Activated CD8-positive, alpha-beta memory T cell treated with anti-CD3 and anti-CD28 coated beads, Interleukin-2, amount 50 U/mL, for 1 hour (primary cell): ENCODE measurements around the gene MEGF9.

ENCODE experiments used
- DNase-seq: peaks from one replicate; pipeline ENCODE4 v3.0.0-alpha.2; 2020; ENCODE audit errors: extremely low read depth

MEGF9 gene

GRCh38 chr9:120622790-120623189, 91.5 kb downstream of the MEGF9 start:
- DNase-seq, result no peak

- no peak for DNase-seq
Measured at GRCh38 chr9:120621941-120622340, 92.3 kb downstream of the MEGF9 start.

- DNase-seq, result peak; percentile 4
Measured at GRCh38 chr9:120619751-120620655, 94.3 kb downstream of the MEGF9 start.

DNA sequence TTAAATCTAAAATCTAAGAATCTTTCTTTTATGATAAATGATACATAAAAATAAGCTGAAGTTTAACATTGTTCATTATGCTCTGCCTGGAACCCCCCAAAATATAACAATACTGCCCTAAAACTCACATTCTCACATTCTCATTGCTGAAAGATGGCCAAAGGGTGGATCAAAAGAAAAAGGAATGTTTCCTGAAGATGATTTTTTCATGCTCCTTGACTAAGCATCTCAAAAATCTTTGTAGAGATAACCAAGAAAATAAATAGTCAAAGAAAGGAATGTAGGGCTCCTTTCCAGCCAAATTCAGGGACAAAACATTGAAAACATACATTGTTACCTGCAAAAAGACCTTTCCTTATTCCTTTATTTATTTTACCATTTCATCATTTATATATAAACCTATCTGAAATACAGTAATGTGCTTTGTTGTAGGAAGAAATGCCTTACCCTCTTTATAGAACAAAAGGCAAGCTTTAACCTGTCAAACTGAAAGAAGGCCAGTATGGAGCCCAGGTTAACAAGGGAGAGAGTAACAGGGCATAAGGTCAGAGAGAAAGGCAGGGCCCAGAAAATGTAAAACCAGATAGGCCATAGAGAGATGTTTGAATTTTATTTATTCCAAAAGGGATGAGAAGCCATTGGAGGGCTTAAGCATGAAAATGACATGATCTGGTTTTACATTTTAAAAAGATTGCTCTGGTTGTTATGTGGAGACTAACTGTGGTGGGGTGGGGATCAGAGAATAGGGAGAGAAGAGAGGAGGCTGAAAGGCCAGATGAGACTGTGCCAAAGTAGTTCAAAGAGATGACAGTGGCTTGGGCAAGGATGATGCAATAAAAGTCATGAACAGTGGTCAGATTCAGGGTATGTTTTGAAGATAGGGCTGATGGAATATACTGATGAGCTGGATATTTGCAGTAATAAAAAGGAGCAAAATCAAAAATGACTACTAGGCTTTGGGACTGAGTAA, 97.0 kb downstream of the MEGF9 start:
- no peak for DNase-seq

- DNase-seq, result no peak
Measured at GRCh38 chr9:120612218-120612617, 102.1 kb downstream of the MEGF9 start.

GRCh38 chr9:120611690-120612068, 102.6 kb downstream of the MEGF9 start:
- DNase-seq, result no peak

- no peak for DNase-seq
Measured at GRCh38 chr9:120610975-120611689, 103.1 kb downstream of the MEGF9 start.

GRCh38 chr9:120609636-120610035, 104.6 kb downstream of the MEGF9 start:
- no peak for DNase-seq

GRCh38 chr9:120608421-120608820, 105.8 kb downstream of the MEGF9 start:
- no peak for DNase-seq

GRCh38 chr9:120603591-120603990, 110.7 kb downstream of the MEGF9 start:
- DNase-seq, result no peak

DNA sequence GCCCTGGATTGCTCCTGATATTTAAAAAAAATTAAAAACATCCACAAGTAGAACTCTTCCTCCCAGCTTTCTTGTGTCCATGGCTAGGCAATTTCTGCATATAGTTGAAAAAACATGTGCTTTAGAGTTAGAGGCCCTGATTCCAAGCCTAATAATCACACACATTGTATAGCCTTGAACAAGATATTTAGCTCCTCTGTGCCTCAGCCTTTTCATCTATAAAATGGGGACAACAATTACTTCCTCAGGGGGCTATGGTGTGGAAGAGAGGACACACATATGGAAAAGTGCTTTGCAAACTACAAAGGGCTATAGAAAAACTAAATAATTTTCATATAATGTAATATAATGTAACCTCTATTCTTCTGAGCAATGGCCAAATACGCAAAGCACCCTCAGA, 111.3 kb downstream of the MEGF9 start:
- DNase-seq, result no peak

DNA sequence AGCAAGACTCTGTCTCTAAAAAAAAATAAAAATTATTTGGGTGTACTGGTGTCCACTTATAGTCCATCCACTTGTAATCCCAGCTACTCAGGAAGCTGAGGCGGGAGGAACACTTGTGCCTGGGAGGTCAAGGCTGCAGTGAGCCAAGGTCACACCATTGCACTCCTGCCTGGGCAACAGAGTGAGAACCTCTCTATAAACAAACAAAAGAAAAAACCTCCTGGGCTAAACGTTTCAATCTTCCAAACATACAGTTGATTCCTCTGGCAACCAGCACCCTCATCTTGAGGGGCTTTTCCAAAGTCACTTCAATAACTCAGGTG, 120.4 kb downstream of the MEGF9 start:
- DNase-seq, result no peak

DNA sequence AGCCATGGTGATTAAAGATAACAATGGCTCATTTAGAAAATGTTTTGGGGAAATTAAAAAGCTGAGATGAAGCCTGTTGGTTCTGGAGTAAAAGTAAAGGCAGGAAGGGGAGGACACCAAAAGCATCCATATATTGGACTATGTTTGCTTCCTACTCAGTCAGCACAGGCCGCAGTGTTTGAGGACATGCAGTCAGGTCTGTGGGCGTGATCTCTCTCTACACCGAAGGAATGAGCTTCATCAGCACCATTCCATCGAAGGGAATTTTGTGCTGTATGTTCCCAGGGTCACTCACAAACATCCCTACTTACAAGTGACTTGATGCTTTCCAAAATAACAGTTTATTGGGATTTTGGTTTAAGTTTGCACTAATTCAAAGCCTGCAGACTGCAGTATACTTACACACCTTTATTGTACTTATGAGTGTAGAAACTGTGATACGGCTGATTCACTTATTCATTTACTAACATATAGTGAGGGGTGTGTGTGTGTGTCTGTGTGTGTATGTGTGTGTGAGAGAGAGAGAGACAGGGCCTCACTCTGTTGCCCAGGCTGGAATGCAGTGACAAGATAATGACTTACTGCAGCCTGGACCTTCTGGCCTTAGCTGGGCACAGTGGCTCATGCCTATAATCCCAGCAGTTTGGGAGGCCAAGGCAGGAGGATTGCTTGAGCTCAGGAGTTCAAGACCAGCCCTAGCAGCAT, 120.9 kb downstream of the MEGF9 start:
- DNase-seq, result no peak

DNA sequence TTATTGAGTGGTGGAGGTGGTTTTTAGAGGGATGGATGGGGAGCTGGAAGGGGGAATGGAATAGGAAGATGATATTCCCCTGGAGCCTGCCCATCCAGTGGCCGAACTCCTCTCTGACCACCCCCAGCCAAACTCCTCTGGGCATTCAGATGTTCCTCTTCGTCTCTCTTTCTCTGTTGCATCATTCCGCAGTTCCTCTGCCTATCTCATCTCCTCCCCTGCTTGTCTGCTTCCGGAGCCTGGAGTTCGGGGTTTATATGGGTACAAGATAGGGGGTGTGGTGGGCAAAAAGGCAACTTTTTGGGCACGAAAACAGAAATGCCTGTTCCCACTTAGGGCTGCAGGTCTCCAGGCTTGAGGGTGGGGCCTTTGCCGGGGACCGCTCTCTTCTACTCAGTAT, 122.1 kb downstream of the MEGF9 start:
- no peak for DNase-seq

DNA sequence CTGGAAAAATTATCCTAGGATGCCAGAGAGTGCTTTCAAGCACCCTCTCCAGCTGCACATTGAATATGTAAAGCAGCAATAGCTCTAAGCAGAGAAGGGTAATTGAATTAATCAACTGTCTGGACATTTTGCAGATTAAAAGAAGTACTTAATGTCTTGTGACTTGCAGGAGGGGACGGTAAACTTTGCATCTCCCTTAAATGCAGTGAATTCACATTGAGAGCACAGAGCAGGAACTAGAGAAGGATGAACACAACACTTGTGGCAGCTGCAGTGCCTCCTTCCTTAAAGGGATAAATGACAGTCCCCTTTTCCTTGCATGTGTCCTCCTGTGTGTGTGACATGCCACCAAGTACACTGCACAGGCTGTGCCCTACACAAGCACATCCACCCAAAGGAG, 126.9 kb downstream of the MEGF9 start:
- DNase-seq, result no peak

DNA sequence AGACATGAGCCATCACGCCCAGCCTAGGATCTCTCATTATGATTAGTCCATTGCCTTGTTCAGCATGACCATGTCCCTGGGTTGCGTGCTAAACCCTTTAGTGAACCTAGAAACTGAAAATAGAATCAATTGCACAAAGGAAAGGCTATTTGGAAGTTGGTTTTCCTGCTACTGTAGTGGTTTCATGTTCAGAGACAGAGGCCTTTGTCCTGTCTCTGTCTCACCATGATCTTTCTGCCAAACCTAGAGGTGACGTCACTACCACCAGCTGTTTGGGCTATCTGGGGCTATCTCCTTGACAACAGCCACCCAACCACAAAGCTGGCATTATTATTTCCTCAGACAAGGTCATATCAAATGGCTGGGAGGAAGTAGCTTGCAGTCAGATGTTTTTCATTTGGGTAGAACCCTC, 130.3 kb downstream of the MEGF9 start:
- DNase-seq, result no peak

DNA sequence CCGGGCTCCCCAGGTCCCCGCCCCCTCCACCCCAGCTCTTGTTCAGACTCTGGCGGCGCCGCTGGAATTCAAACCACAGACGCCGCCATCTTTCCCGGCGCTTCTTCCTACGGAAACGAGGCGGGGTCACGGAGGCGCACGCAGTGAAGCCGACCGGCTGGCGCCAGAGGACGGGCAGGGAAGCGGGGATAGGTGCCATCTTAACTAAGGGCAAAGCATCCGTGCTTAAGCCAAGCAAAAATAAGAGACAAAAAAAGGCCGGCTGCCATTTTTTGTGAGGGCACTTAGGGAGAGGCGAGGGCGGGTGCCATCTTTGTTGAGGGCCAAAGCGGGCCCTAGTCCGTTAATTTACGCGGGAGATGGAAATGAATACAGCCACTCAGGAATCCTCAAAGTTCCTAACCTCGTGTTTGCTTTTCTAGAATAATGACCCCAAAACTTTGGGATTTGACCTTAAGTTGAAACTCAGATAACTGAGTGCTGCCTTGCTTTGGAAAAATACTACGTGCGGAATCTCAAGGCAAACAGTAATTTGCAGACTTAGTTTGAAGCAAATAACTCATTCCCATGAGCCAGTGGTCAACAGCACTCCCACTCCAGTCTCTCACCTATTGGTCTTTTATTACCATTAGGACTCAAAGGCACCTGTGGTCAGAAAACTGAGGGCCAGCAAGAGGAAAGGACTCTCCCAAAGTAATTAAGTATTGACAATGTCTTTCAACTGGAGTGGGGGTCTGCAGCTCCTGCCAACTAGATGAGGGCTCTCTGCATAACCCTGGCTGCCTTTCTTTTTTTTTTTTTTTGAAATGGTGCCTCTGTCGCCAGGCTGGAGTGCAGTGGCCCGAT, 134.0 kb downstream of the MEGF9 start, which contains the start of gene CDK5RAP2:
Gene CDK5RAP2 (minus strand): TSS at position 117 of the 846 bp plus-strand sequence. CDS start 189 bp downstream, outside the sequence.
- DNase-seq, result peak; percentile 81

- DNase-seq, result no peak
Measured at GRCh38 chr9:120579139-120580050, 134.9 kb downstream of the MEGF9 start.

GRCh38 chr9:120574473-120574872, 139.8 kb downstream of the MEGF9 start:
- no peak for DNase-seq
